ENCODE measurements around the gene TFCP2. TPM values are rescaled to one million over a fixed set of nuclear protein-coding genes. Genes with fewer than 3 reads are reported as not detected.
A peak's percentile ranks its signal among the peaks of the same experiment; 100 is the strongest.

TFCP2 gene
- total and polyA plus RNA-seq, 7 experiments from 2014 or later: 10.8 to 42.3 (median 27.4) TPM

GRCh38 chr12:51056242-51056641 lies 116.7 kb downstream of the TFCP2 start:
- CTCF ChIA-PET: no interaction called here
- H3K4me3 Mint-ChIP-seq: no peak overlapping the region
- intact Hi-C loops (cut with micrococcal nuclease): no loop called here
- Histone ChIP-seq H3K4me1 (ENCODE audit: control insufficient read depth in 2 of 2, insufficient read depth in 2 of 2, low read length in 2 of 2) (no peaks in the 10 kb centered on the region), H3K27ac (ENCODE audit: low read depth, low read length) (no peak overlapping the region), H3K36me3 (ENCODE audit: control insufficient read depth in 2 of 3, insufficient read depth in 3 of 3, low read length in 3 of 3) (peaks cover 5 to 69% (median 7%) of the 10 kb centered on the region in 3 experiments), H3K27me3 (ENCODE audit: control insufficient read depth in 2 of 2, insufficient read depth in 2 of 2, low read length in 2 of 2) (no peaks in the 10 kb centered on the region), H3K9me3 (ENCODE audit: control insufficient read depth in 2 of 3, low read length in 3 of 3) (no peaks in the 10 kb centered on the region), H3K4me3 (ENCODE audit: low read length) (no peak overlapping the region)
- no peak for DNase-seq
- peaks cover 2 to 11% (median 6%) of the 10 kb centered on the region in 7 donors for H3K4me1 Mint-ChIP-seq
- peaks cover 4 to 39% (median 25%) of the 10 kb centered on the region in 5 donors for H3K36me3 Mint-ChIP-seq
- H3K9me3 Mint-ChIP-seq: no peaks in the 10 kb centered on the region
- peak overlapping the region in 1 of 9 donors; percentile 49 for H3K27ac Mint-ChIP-seq
- POLR2A ChIA-PET: interaction anchor here (0.6 to 0.8 kb wide), 2 partner anchors 20 to 101 kb away, joined by 3 read pairs; no protein-coding TSS in a partner anchor
- H3K27me3 Mint-ChIP-seq: no peaks in the 10 kb centered on the region
- peak; percentile 27 for ATAC-seq

DNA sequence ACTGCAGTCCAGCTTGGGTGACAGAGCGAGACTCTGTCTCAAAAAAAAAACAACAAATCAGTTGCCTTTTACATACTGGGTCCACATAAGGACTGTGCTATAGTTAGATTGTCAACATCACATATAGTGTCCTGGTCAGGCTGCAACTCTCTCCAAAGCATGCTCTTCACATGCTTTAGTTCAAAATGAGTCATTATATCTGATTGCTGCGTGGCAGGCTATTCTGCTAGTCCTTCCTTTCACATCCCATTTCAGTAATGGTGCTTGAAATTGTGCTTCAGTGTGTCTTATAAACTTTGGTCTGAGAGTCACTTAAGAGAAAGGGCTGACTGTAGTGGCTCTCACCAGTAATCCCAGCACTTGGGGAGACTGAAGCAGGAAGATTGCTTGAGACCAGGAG lies 117.9 kb downstream of the TFCP2 start:
- Mint-ChIP-seq H3K36me3 (peaks cover 3 to 36% (median 23%) of the 10 kb centered on the region in 5 donors), H3K27ac (no peak overlapping the region), H3K4me1 (peaks cover 2 to 11% (median 6%) of the 10 kb centered on the region in 7 donors), H3K9me3 (no peaks in the 10 kb centered on the region), H3K4me3 (no peak overlapping the region), H3K27me3 (no peaks in the 10 kb centered on the region)
- Histone ChIP-seq H3K27me3 (ENCODE audit: control insufficient read depth in 2 of 2, insufficient read depth in 2 of 2, low read length in 2 of 2) (no peaks in the 10 kb centered on the region), H3K9me3 (ENCODE audit: control insufficient read depth in 2 of 3, low read length in 3 of 3) (no peaks in the 10 kb centered on the region), H3K27ac (ENCODE audit: low read depth, low read length) (no peak overlapping the region), H3K4me3 (ENCODE audit: low read length) (no peak overlapping the region), H3K4me1 (ENCODE audit: control insufficient read depth in 2 of 2, insufficient read depth in 2 of 2, low read length in 2 of 2) (no peaks in the 10 kb centered on the region), H3K36me3 (ENCODE audit: control insufficient read depth in 2 of 3, insufficient read depth in 3 of 3, low read length in 3 of 3) (peaks cover 5 to 65% (median 13%) of the 10 kb centered on the region in 3 experiments)
- DNase-seq (no peak), ATAC-seq (no peak)
- CTCF ChIA-PET: no interaction called here
- POLR2A ChIA-PET: interaction anchor here (0.6 to 0.7 kb wide), 2 partner anchors 9 to 154 kb away, joined by 3 read pairs; no protein-coding TSS in a partner anchor
- intact Hi-C loops (cut with micrococcal nuclease): no loop called here

- H3K36me3 Mint-ChIP-seq: peaks cover 0 to 22% (median 16%) of the 10 kb centered on the region in 5 donors
- H3K27ac Mint-ChIP-seq: peak overlapping the region in 5 of 9 donors; percentile 3 to 83 (median 56)
- Histone ChIP-seq H3K4me1 (ENCODE audit: control insufficient read depth in 2 of 2, insufficient read depth in 2 of 2, low read length in 2 of 2) (peaks cover 20 to 23% of the 10 kb centered on the region in 2 donors), H3K27me3 (ENCODE audit: control insufficient read depth in 2 of 2, insufficient read depth in 2 of 2, low read length in 2 of 2) (no peaks in the 10 kb centered on the region), H3K27ac (ENCODE audit: low read depth, low read length) (no peak overlapping the region), H3K36me3 (ENCODE audit: control insufficient read depth in 2 of 3, insufficient read depth in 3 of 3, low read length in 3 of 3) (peaks cover 0 to 35% (median 13%) of the 10 kb centered on the region in 3 experiments), H3K4me3 (ENCODE audit: low read length) (no peak overlapping the region), H3K9me3 (ENCODE audit: control insufficient read depth in 2 of 3, low read length in 3 of 3) (no peaks in the 10 kb centered on the region)
- intact Hi-C loops (cut with micrococcal nuclease): no loop called here
- H3K4me3 Mint-ChIP-seq: peak overlapping the region in 1 of 10 donors; percentile 8
- ChIA-PET CTCF (interaction anchor here (1.2 kb wide), 1 partner anchor 24 kb away, joined by 3 read pairs; no protein-coding TSS in a partner anchor), POLR2A (interaction anchor here (0.6 to 2.3 kb wide), 5 partner anchors 8 to 262 kb away, joined by 3 to 7 read pairs (median 4); no protein-coding TSS in a partner anchor)
- H3K4me1 Mint-ChIP-seq: peaks cover 17 to 37% (median 31%) of the 10 kb centered on the region in 7 donors
- ATAC-seq (no peak), DNase-seq (no peak)
- no peaks in the 10 kb centered on the region for H3K27me3 Mint-ChIP-seq
- H3K9me3 Mint-ChIP-seq: peaks cover 0 to 1% (median 0%) of the 10 kb centered on the region in 11 donors
Observed at GRCh38 chr12:51051787-51052186, 121.1 kb downstream of the TFCP2 start.

- Mint-ChIP-seq H3K27ac (peak overlapping the region in 8 of 9 donors; percentile 93 to 99 (median 96)), H3K4me1 (peaks cover 15 to 44% (median 36%) of the 10 kb centered on the region in 7 donors), H3K36me3 (peaks cover 0 to 15% (median 9%) of the 10 kb centered on the region in 5 donors), H3K4me3 (peak overlapping the region; percentile 93 to 98 (median 96)), H3K9me3 (peaks cover 0 to 1% (median 0%) of the 10 kb centered on the region in 11 donors), H3K27me3 (no peaks in the 10 kb centered on the region)
- POLR2A ChIA-PET: interaction anchor here (0.7 to 1.5 kb wide), 6 partner anchors 24 to 287 kb away, joined by 3 to 5 read pairs (median 4); partner anchors contain the start of gene POU6F1
- Histone ChIP-seq H3K9me3 (ENCODE audit: control insufficient read depth in 2 of 3, low read length in 3 of 3) (no peaks in the 10 kb centered on the region), H3K27ac (ENCODE audit: low read depth, low read length) (peak overlapping the region; percentile 81), H3K4me1 (ENCODE audit: control insufficient read depth in 2 of 2, insufficient read depth in 2 of 2, low read length in 2 of 2) (peaks cover 20 to 23% of the 10 kb centered on the region in 2 donors), H3K36me3 (ENCODE audit: control insufficient read depth in 2 of 3, insufficient read depth in 3 of 3, low read length in 3 of 3) (peaks cover 0 to 18% (median 6%) of the 10 kb centered on the region in 3 experiments), H3K27me3 (ENCODE audit: control insufficient read depth in 2 of 2, insufficient read depth in 2 of 2, low read length in 2 of 2) (no peaks in the 10 kb centered on the region), H3K4me3 (ENCODE audit: low read length) (peak overlapping the region; percentile 75)
- CTCF ChIA-PET: interaction anchor here (0.7 kb wide), 2 partner anchors 292 to 435 kb away, joined by 3 read pairs; no protein-coding TSS in a partner anchor
- intact Hi-C loops (cut with micrococcal nuclease): loop anchor here (5.0 to 10.0 kb wide), 5 partner anchors 168 to 1955 kb away; partner anchors contain the start of genes ATF1 (in 1 of the 2), BIN2 (in 1 of the 2), EIF4B (in 1 of the 2) and POU6F1 (in 1 of the 2)
- DNase-seq (no peak), ATAC-seq (no peak)
Observed at GRCh38 chr12:51049525-51049924, 123.4 kb downstream of the TFCP2 start.

DNA sequence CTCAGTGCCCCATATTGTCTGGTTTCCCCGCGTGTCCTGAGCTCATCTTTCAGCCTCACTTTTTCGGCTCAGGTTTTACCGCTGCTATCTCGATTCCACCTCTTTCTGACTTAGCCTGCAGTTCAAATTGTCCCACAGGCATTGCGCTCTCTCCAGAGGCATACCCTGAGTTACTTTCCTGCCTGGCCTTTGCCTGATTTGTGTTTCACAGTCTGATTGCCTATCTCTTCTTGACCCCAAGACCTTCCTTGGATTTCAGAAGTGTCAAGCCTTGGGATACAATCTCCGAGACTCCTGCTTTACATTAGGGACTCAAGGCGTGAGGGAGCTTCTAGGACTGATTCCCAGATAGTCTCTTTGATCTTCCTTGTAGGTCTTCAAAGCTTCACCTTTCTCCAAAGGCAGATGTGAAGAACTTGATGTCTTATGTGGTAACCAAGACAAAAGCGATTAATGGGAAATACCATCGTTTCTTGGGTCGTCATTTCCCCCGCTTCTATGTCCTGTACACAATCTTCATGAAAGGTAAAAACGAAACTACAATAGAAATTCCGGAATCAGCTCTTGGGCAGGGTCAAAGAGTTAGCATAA lies 124.2 kb downstream of the TFCP2 start:
- POLR2A ChIA-PET: interaction anchor here (0.5 to 1.7 kb wide), 9 partner anchors 12 to 219 kb away, joined by 3 to 8 read pairs (median 3); partner anchors contain the start of genes DAZAP2 and SLC11A2
- Mint-ChIP-seq H3K27ac (peak overlapping the region; percentile 93 to 99 (median 96)), H3K4me3 (peak overlapping the region; percentile 93 to 98 (median 96))

More for the DNA sequence above, 124.2 kb downstream of the TFCP2 start:
- Histone ChIP-seq H3K4me3 (ENCODE audit: low read length) (peak overlapping the region; percentile 75), H3K9me3 (ENCODE audit: control insufficient read depth in 2 of 3, low read length in 3 of 3) (no peaks in the 10 kb centered on the region), H3K4me1 (ENCODE audit: control insufficient read depth in 2 of 2, insufficient read depth in 2 of 2, low read length in 2 of 2) (peaks cover 20 to 23% of the 10 kb centered on the region in 2 donors), H3K36me3 (ENCODE audit: control insufficient read depth in 2 of 3, insufficient read depth in 3 of 3, low read length in 3 of 3) (peaks cover 0 to 10% (median 6%) of the 10 kb centered on the region in 3 experiments), H3K27me3 (ENCODE audit: control insufficient read depth in 2 of 2, insufficient read depth in 2 of 2, low read length in 2 of 2) (no peaks in the 10 kb centered on the region), H3K27ac (ENCODE audit: low read depth, low read length) (peak overlapping the region; percentile 81)
- ATAC-seq: no peak
- Mint-ChIP-seq H3K36me3 (peaks cover 0 to 9% (median 9%) of the 10 kb centered on the region in 5 donors), H3K9me3 (peaks cover 0 to 1% (median 0%) of the 10 kb centered on the region in 11 donors), H3K27me3 (no peaks in the 10 kb centered on the region), H3K4me1 (peaks cover 15 to 44% (median 36%) of the 10 kb centered on the region in 7 donors)
- CTCF ChIA-PET: interaction anchor here (0.6 to 0.7 kb wide), 3 partner anchors 27 to 434 kb away, joined by 3 to 4 read pairs (median 3); no protein-coding TSS in a partner anchor
- DNase-seq: peak in 5 of 9 donors; percentile 4 to 39 (median 17)
- intact Hi-C loops (cut with micrococcal nuclease): loop anchor here (1.0 to 10.0 kb wide), 13 partner anchors 22 to 1956 kb away; partner anchors contain the start of genes CSRNP2 (in 2 of the 2), DAZAP2 (in 2 of the 2), SLC11A2 (in 2 of the 2) and TFCP2 (in 2 of the 2)

Measured in naive thymus-derived CD4-positive, alpha-beta T cell (primary cell).